T-cell (primary cell): Measurements from ENCODE around the gene MINK1. TPM values are rescaled to one million over a fixed set of nuclear protein-coding genes. Genes with fewer than 3 reads are reported as not detected.

ENCODE experiments used
- ATAC-seq, 4 experiments: fragments of 200-7000 bp in 3 of 4; fragments of 150-1000 bp in 1 of 4; cut with Tn5 transposase; replicated peaks in 1 of 4; 1 replicate in 3 of 4; 2 replicates in 1 of 4; pipeline ENCODE4 v1.10.0; 2021; ENCODE audit warnings: moderate library complexity in 3 of 4, mild to moderate bottlenecking in 2 of 4, moderate number of reproducible peaks in 1 of 4
- CTCF ChIA-PET, 2 donors: fragments of 300-600 bp; sonication (Branson Sonifier 250); formaldehyde crosslinking; loops; one replicate each; lab custom pipeline; 2022; ENCODE audit warnings: antibody characterized with exemption in 2 of 2; lab: Charles Lee
- POLR2A ChIA-PET, 2 donors: fragments of 300-600 bp; sonication (Branson Sonifier 250); formaldehyde crosslinking; loops; one replicate each; lab custom pipeline; 2022; ENCODE audit warnings: antibody characterized with exemption in 2 of 2; lab: Charles Lee
- DNase-seq, 35 experiments: peaks; one replicate each; pipeline versions ENCODE4 v3.0.0 to v3.0.0-alpha.2; 2013 to 2023
- H3K27ac ChIP-seq: one replicate; pipeline ENCODE4 v1.5.1; 2013; ENCODE audit warnings: low read length
- H3K27me3 ChIP-seq, 2 experiments: replicated peaks in 1 of 2; 1 replicate in 1 of 2; 2 replicates in 1 of 2; pipeline versions ENCODE4 v1.6.1 to v1.7.0; 2013; ENCODE audit warnings: low read length in 1 of 2, mixed read lengths in 1 of 2; ENCODE audit not compliant: control insufficient read depth in 2 of 2, insufficient read depth in 2 of 2; ENCODE audit errors: extremely low read depth in 1 of 2
- H3K36me3 ChIP-seq, 2 donors: 1 replicate in 1 of 2; 2 replicates in 1 of 2; pipeline versions ENCODE4 v1.6.1 to v1.7.0; 2013; ENCODE audit warnings: low read length in 1 of 2; ENCODE audit not compliant: control insufficient read depth in 2 of 2, insufficient read depth in 1 of 2; ENCODE audit errors: extremely low read depth in 1 of 2
- H3K4me1 ChIP-seq, 2 experiments: 1 replicate in 1 of 2; 2 replicates in 1 of 2; pipeline versions ENCODE4 v1.6.1 to v1.7.0; 2013; ENCODE audit warnings: low read length in 2 of 2, mixed read lengths in 1 of 2; ENCODE audit not compliant: insufficient read depth in 2 of 2, control insufficient read depth in 1 of 2; ENCODE audit errors: extremely low read depth in 1 of 2
- H3K4me3 ChIP-seq, 2 donors: 1 replicate in 1 of 2; 2 replicates in 1 of 2; pipeline versions ENCODE4 v1.5.1 to v1.7.0; 2013; ENCODE audit warnings: mild to moderate bottlenecking in 2 of 2, low read length in 1 of 2, moderate library complexity in 1 of 2; ENCODE audit not compliant: control insufficient read depth in 1 of 2; ENCODE audit errors: extremely low read depth in 1 of 2
- H3K9me3 ChIP-seq: 2 replicates; pipeline ENCODE4 v1.7.0; 2013
- H3K27ac Mint-ChIP-seq, 2 donors: one replicate each; pipeline ENCODE4 v1.8.0; 2020 to 2021; ENCODE audit warnings: mild to moderate bottlenecking in 2 of 2, mixed read lengths in 2 of 2
- H3K27me3 Mint-ChIP-seq, 2 donors: one replicate each; pipeline ENCODE4 v1.8.0; 2021 to 2022; ENCODE audit warnings: mixed read lengths in 2 of 2
- H3K36me3 Mint-ChIP-seq: one replicate; pipeline ENCODE4 v1.8.0; 2021; ENCODE audit warnings: mixed read lengths
- H3K4me1 Mint-ChIP-seq, 3 donors: one replicate each; pipeline ENCODE4 v1.8.0; 2020 to 2022; ENCODE audit warnings: mixed read lengths in 3 of 3, mild to moderate bottlenecking in 1 of 3
- H3K4me3 Mint-ChIP-seq, 3 donors: one replicate each; pipeline ENCODE4 v1.8.0; 2020 to 2022; ENCODE audit warnings: mild to moderate bottlenecking in 3 of 3, mixed read lengths in 3 of 3, moderate library complexity in 3 of 3
- H3K9me3 Mint-ChIP-seq, 3 donors: one replicate each; pipeline ENCODE4 v1.8.0; 2020 to 2022; ENCODE audit warnings: mixed read lengths in 3 of 3
- WGBS: methylation state at CpG from one replicate; pipeline ENCODE4 v1.1.5; 2013; ENCODE audit warnings: missing lambda C conversion rate; ENCODE audit not compliant: insufficient coverage; 5-methylcytosine and 5-hydroxymethylcytosine counted together
- total RNA-seq, 35 experiments: library from RNA in 6 of 35; stranded (reverse) in 6 of 35; fragments of 120-200 nt in 1 of 35; gene quantifications; one replicate each; pipeline versions ENCODE4 v1.2.1 to v1.2.4 and lab custom pipeline; 2013 to 2026

MINK1 gene
- total RNA-seq, 5 donors from 2014 or later (not counting 1 experiment from before 2014, with no cell fraction given) = 156 to 189 (median 164) TPM

GRCh38 chr17:4945944-4946280 is 112.8 kb downstream of the MINK1 start:
- H3K9me3 ChIP-seq = no peaks in the 10 kb centered on the region
- Mint-ChIP-seq H3K36me3 (peaks cover 50% of the 10 kb centered on the region), H3K4me1 (peaks cover 69 to 77% (median 70%) of the 10 kb centered on the region in 3 donors), H3K9me3 (no peaks in the 10 kb centered on the region), H3K27me3 (no peaks in the 10 kb centered on the region), H3K4me3 (peak overlapping the region; percentile 97 to 100 (median 98)), H3K27ac (peak overlapping the region; percentile 96 to 97)
- CTCF ChIA-PET = interaction anchor here in 1 of 2 donors (1.0 kb wide), 1 partner anchor 21 kb away, joined by 4 read pairs; no protein-coding TSS in a partner anchor
- peaks cover 8 to 51% of the 10 kb centered on the region in 2 donors for H3K36me3 ChIP-seq
- H3K4me3 ChIP-seq = peak overlapping the region; percentile 85 to 100
- peak overlapping the region; percentile 97 for H3K27ac ChIP-seq
- no peak for DNase-seq
- no peak for ATAC-seq
- WGBS = no CpG with 5 or more reads among the region's 4 CpGs
- H3K4me1 ChIP-seq = peaks cover 39 to 71% of the 10 kb centered on the region in 2 experiments
- no peaks in the 10 kb centered on the region for H3K27me3 ChIP-seq
- POLR2A ChIA-PET = interaction anchor here in 1 of 2 donors (0.6 to 1.4 kb wide), 2 partner anchors 22 to 91 kb away, joined by 3 to 5 read pairs; partner anchors contain the start of gene SPAG7

- Histone ChIP-seq H3K4me3 (peak overlapping the region; percentile 85 to 100), H3K36me3 (peaks cover 8 to 51% of the 10 kb centered on the region in 2 donors), H3K4me1 (peaks cover 38 to 72% of the 10 kb centered on the region in 2 experiments), H3K27me3 (no peaks in the 10 kb centered on the region), H3K27ac (peak overlapping the region; percentile 97), H3K9me3 (no peaks in the 10 kb centered on the region)
- Mint-ChIP-seq H3K4me3 (peak overlapping the region; percentile 97 to 100 (median 98)), H3K4me1 (peaks cover 66 to 76% (median 69%) of the 10 kb centered on the region in 3 donors), H3K27ac (peak overlapping the region; percentile 75 to 97), H3K36me3 (peaks cover 46% of the 10 kb centered on the region), H3K27me3 (no peaks in the 10 kb centered on the region), H3K9me3 (no peaks in the 10 kb centered on the region)
- DNase-seq = no peak
- no peak for ATAC-seq
- ChIA-PET POLR2A (interaction anchor here in 1 of 2 donors (1.4 kb wide), 1 partner anchor 21 kb away, joined by 5 read pairs; the partner anchor contains the start of gene SPAG7), CTCF (interaction anchor here in 1 of 2 donors (1.3 kb wide), 1 partner anchor 21 kb away, joined by 3 read pairs; the partner anchor contains the start of gene SPAG7)
- WGBS = 2% methylated on average over 6 of the region's 16 CpGs
Observed at GRCh38 chr17:4946312-4946976, 113.3 kb downstream of the MINK1 start.

DNA sequence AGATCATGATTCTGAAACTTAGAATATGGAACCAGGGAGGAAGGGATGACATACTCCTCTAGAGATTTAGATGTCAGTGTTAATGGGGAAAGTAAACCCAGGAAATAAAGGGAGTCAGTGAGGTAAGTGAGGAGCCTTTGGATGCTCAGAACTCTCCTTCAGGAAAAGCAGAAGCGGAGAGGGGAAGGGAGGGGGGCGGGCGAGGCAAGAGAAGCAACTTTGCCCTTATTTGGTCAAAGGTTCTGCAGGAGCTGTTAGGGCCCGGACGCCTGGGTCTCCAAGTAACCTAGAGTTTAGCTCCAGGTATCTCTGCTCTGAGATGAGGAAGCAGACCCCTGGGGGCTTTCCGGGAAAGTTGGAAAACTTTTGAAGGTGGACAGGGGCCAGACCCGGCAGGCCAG is 113.9 kb downstream of the MINK1 start:
- Mint-ChIP-seq H3K27me3 (no peaks in the 10 kb centered on the region), H3K9me3 (no peaks in the 10 kb centered on the region), H3K4me3 (peak overlapping the region; percentile 97 to 100 (median 98)), H3K36me3 (peaks cover 42% of the 10 kb centered on the region), H3K27ac (peak overlapping the region; percentile 75 to 97), H3K4me1 (peaks cover 61 to 70% (median 63%) of the 10 kb centered on the region in 3 donors)
- Histone ChIP-seq H3K27me3 (no peaks in the 10 kb centered on the region), H3K4me1 (peaks cover 35 to 66% of the 10 kb centered on the region in 2 experiments), H3K4me3 (peak overlapping the region; percentile 85 to 100), H3K36me3 (peaks cover 8 to 51% of the 10 kb centered on the region in 2 donors), H3K9me3 (no peaks in the 10 kb centered on the region), H3K27ac (peak overlapping the region; percentile 97)
- CTCF ChIA-PET = interaction anchor here in 1 of 2 donors (1.3 kb wide), 1 partner anchor 20 kb away, joined by 3 read pairs; the partner anchor contains the start of gene SPAG7
- DNase-seq (no peak), ATAC-seq (no peak)
- POLR2A ChIA-PET = no interaction called here
- WGBS = 0% methylated on average over 5 of the region's 7 CpGs

Other genes starting within 250 kb of the MINK1 start
- not detected for gene SMTNL2, start 248.8 kb upstream of the MINK1 start, total RNA-seq
- gene ALOX15, start 191.7 kb upstream of the MINK1 start, total RNA-seq = under 1 TPM in 1 of 5 donors, not detected in 4; 0.13 TPM
- gene PELP1, start 129.2 kb upstream of the MINK1 start, total RNA-seq = 10 to 100 TPM; 50.0 to 88.3 (median 85.0) TPM
- gene ARRB2, start 122.7 kb upstream of the MINK1 start, total RNA-seq = 100 to 1,000 TPM; 247 to 374 (median 325) TPM
- 10 to 100 TPM in 4 of 5 donors, 1 to 10 TPM in 1; 9.0 to 33.1 (median 28.6) TPM for gene MED11, start 101.9 kb upstream of the MINK1 start, total RNA-seq
- gene ZMYND15, start 93.5 kb upstream of the MINK1 start, total RNA-seq = 1 to 10 TPM in 1 of 5 donors, under 1 TPM in 4; 0.29 to 1.4 (median 0.44) TPM
- 10 to 100 TPM in 1 of 5 donors, 1 to 10 TPM in 4; 2.5 to 11.2 (median 3.1) TPM for gene CXCL16, start 93.4 kb upstream of the MINK1 start, total RNA-seq
- not detected for gene TM4SF5, start 61.5 kb upstream of the MINK1 start, total RNA-seq
- under 1 TPM in 4 of 5 donors, not detected in 1; 0.38 to 0.82 (median 0.59) TPM for gene VMO1, start 47.0 kb upstream of the MINK1 start, total RNA-seq
- not detected for gene GLTPD2, start 44.4 kb upstream of the MINK1 start, total RNA-seq
- gene PSMB6, start 37.2 kb upstream of the MINK1 start, total RNA-seq = 10 to 100 TPM; 45.7 to 63.5 (median 57.0) TPM
- gene PLD2, start 26.2 kb upstream of the MINK1 start, total RNA-seq = 10 to 100 TPM; 24.2 to 41.7 (median 31.4) TPM
- 10 to 100 TPM in 2 of 5 donors, 1 to 10 TPM in 3; 3.1 to 41.1 (median 4.1) TPM for gene C17orf107, start 66.2 kb downstream of the MINK1 start, total RNA-seq
- 1 to 10 TPM in 3 of 5 donors, under 1 TPM in 2; 0.73 to 3.5 (median 1.3) TPM for gene CHRNE, start 69.8 kb downstream of the MINK1 start, total RNA-seq
- under 1 TPM in 1 of 5 donors, not detected in 4; 0.40 TPM for gene GP1BA, start 98.9 kb downstream of the MINK1 start, total RNA-seq
- 10 to 100 TPM; 30.9 to 51.6 (median 47.0) TPM for gene SLC25A11, start 106.7 kb downstream of the MINK1 start, total RNA-seq
- 100 to 1,000 TPM; 109 to 158 (median 135) TPM for gene RNF167, start 106.9 kb downstream of the MINK1 start, total RNA-seq
- gene PFN1, start 115.2 kb downstream of the MINK1 start, total RNA-seq = 100 to 1,000 TPM; 654 to 853 (median 744) TPM
- gene ENO3, start 117.8 kb downstream of the MINK1 start, total RNA-seq = 10 to 100 TPM; 31.0 to 38.4 (median 36.3) TPM
- 10 to 100 TPM; 36.4 to 65.6 (median 55.8) TPM for gene SPAG7, start 134.5 kb downstream of the MINK1 start, total RNA-seq
- gene CAMTA2, start 154.3 kb downstream of the MINK1 start, total RNA-seq = 10 to 100 TPM; 59.8 to 82.8 (median 72.0) TPM
- under 1 TPM in 2 of 5 donors, not detected in 3; 0.38 to 0.43 TPM for gene INCA1, start 164.2 kb downstream of the MINK1 start, total RNA-seq
- gene KIF1C, start 164.6 kb downstream of the MINK1 start, total RNA-seq = 10 to 100 TPM; 15.3 to 37.9 (median 28.5) TPM
- under 1 TPM in 3 of 5 donors, not detected in 2; 0.14 to 0.62 (median 0.25) TPM for gene SLC52A1, start 202.1 kb downstream of the MINK1 start, total RNA-seq
- gene ZFP3, start 245.1 kb downstream of the MINK1 start, total RNA-seq = 10 to 100 TPM in 1 of 5 donors, 1 to 10 TPM in 4; 3.3 to 10.4 (median 8.5) TPM